ENCODE data around the gene PAK2. TPM values are rescaled to one million over a fixed set of nuclear protein-coding genes. Genes with fewer than 3 reads are reported as not detected.
"Not testable (repeated sequence)": the region's sequence is repeated elsewhere in the genome, so short reads cannot be mapped to it uniquely, and the experiment has no call there.

The PAK2 gene
- total and polyA plus RNA-seq, 3 experiments from 2014 or later, result 38.0 to 85.4 (median 81.2) TPM

- POLR2A ChIA-PET, result no interaction called here
Observed at GRCh38 chr3:196812853-196813252, 73.2 kb downstream of the PAK2 start.

GRCh38 chr3:196813903-196814302 is 74.2 kb downstream of the PAK2 start:
- Histone ChIP-seq H3K27me3 (ENCODE audit: insufficient read depth, low read length, poor library complexity, severe bottlenecking) (no peaks in the 10 kb centered on the region), H3K4me3 (ENCODE audit: low read length) (no peak overlapping the region), H3K9me3 (ENCODE audit: low read length) (no peaks in the 10 kb centered on the region), H3K36me3 (ENCODE audit: insufficient read depth, low read length) (peaks cover 46% of the 10 kb centered on the region), H3K4me1 (ENCODE audit: insufficient read depth, low read length) (no peaks in the 10 kb centered on the region), H3K27ac (ENCODE audit: low read depth, low read length) (no peak overlapping the region)
- no peaks in the 10 kb centered on the region for H3K4me1 Mint-ChIP-seq
- CTCF ChIA-PET, result no interaction called here
- peaks cover 16 to 75% (median 18%) of the 10 kb centered on the region in 3 donors for H3K36me3 Mint-ChIP-seq
- H3K9me3 Mint-ChIP-seq, result no peaks in the 10 kb centered on the region
- DNase-seq, result no peak
- no peak overlapping the region for H3K4me3 Mint-ChIP-seq
- H3K27me3 Mint-ChIP-seq, result no peaks in the 10 kb centered on the region
- H3K27ac Mint-ChIP-seq, result no peak overlapping the region
- POLR2A ChIA-PET, result no interaction called here

More at GRCh38 chr3:196812853-196813252, 73.2 kb downstream of the PAK2 start:
- no peaks in the 10 kb centered on the region for H3K9me3 Mint-ChIP-seq
- H3K9me3 ChIP-seq (ENCODE audit: low read length), result no peaks in the 10 kb centered on the region
- peak overlapping the region in 4 of 8 donors; percentile 12 to 29 (median 21) for H3K27ac Mint-ChIP-seq
- CTCF ChIA-PET, result no interaction called here
- no peaks in the 10 kb centered on the region for H3K27me3 Mint-ChIP-seq
- no peak for DNase-seq
- H3K4me3 Mint-ChIP-seq, result no peak overlapping the region
- no peaks in the 10 kb centered on the region for H3K4me1 ChIP-seq (ENCODE audit: insufficient read depth, low read length)
- H3K27me3 ChIP-seq (ENCODE audit: insufficient read depth, low read length, poor library complexity, severe bottlenecking), result no peaks in the 10 kb centered on the region
- no peak overlapping the region for H3K4me3 ChIP-seq (ENCODE audit: low read length)
- H3K36me3 ChIP-seq (ENCODE audit: insufficient read depth, low read length), result peaks cover 37% of the 10 kb centered on the region
- peaks cover 18 to 71% (median 19%) of the 10 kb centered on the region in 3 donors for H3K36me3 Mint-ChIP-seq
- no peak overlapping the region for H3K27ac ChIP-seq (ENCODE audit: low read depth, low read length)
- H3K4me1 Mint-ChIP-seq, result no peaks in the 10 kb centered on the region

- H3K36me3 ChIP-seq (ENCODE audit: insufficient read depth, low read length), result peaks cover 44% of the 10 kb centered on the region
- CTCF ChIA-PET, result interaction anchor here (0.9 kb wide), 1 partner anchor 15 kb away, joined by 3 read pairs; no protein-coding TSS in a partner anchor
Observed at GRCh38 chr3:196821806-196822355, 82.2 kb downstream of the PAK2 start.

GRCh38 chr3:196829651-196830050 is 90.0 kb downstream of the PAK2 start:
- POLR2A ChIA-PET; H3K4me1 ChIP-seq (ENCODE audit: insufficient read depth, low read length); DNase-seq; H3K4me3 Mint-ChIP-seq; H3K36me3 ChIP-seq (ENCODE audit: insufficient read depth, low read length); H3K4me1 Mint-ChIP-seq; CTCF ChIA-PET; H3K9me3 Mint-ChIP-seq; H3K9me3 ChIP-seq (ENCODE audit: low read length); H3K27ac ChIP-seq (ENCODE audit: low read depth, low read length); H3K4me3 ChIP-seq (ENCODE audit: low read length); H3K27me3 Mint-ChIP-seq; H3K27me3 ChIP-seq (ENCODE audit: insufficient read depth, low read length, poor library complexity, severe bottlenecking): not testable (repeated sequence)
- Mint-ChIP-seq H3K36me3 (peaks cover 0 to 56% (median 5%) of the 10 kb centered on the region in 3 donors), H3K27ac (peak overlapping the region in 3 of 8 donors; percentile 23 to 64 (median 35))

More at GRCh38 chr3:196821806-196822355, 82.2 kb downstream of the PAK2 start:
- H3K9me3 ChIP-seq (ENCODE audit: low read length), result no peaks in the 10 kb centered on the region
- Mint-ChIP-seq H3K9me3 (no peaks in the 10 kb centered on the region), H3K27me3 (no peaks in the 10 kb centered on the region), H3K36me3 (peaks cover 6 to 78% (median 16%) of the 10 kb centered on the region in 3 donors), H3K4me1 (no peaks in the 10 kb centered on the region), H3K4me3 (no peak overlapping the region), H3K27ac (peak overlapping the region in 3 of 8 donors; percentile 8 to 74 (median 60))
- POLR2A ChIA-PET, result no interaction called here
- no peak for DNase-seq
- H3K4me1 ChIP-seq (ENCODE audit: insufficient read depth, low read length), result no peaks in the 10 kb centered on the region
- H3K27ac ChIP-seq (ENCODE audit: low read depth, low read length), result no peak overlapping the region
- no peaks in the 10 kb centered on the region for H3K27me3 ChIP-seq (ENCODE audit: insufficient read depth, low read length, poor library complexity, severe bottlenecking)
- H3K4me3 ChIP-seq (ENCODE audit: low read length), result no peak overlapping the region

- no peak overlapping the region for H3K27ac ChIP-seq (ENCODE audit: low read depth, low read length)
- Mint-ChIP-seq H3K4me1 (peaks cover 0 to 3% (median 2%) of the 10 kb centered on the region in 3 donors), H3K27me3 (no peaks in the 10 kb centered on the region), H3K9me3 (no peaks in the 10 kb centered on the region), H3K4me3 (no peak overlapping the region), H3K27ac (peak overlapping the region in 1 of 8 donors; percentile 76), H3K36me3 (peaks cover 0 to 18% (median 0%) of the 10 kb centered on the region in 3 donors)
- H3K4me3 ChIP-seq (ENCODE audit: low read length), result no peak overlapping the region
- H3K27me3 ChIP-seq (ENCODE audit: insufficient read depth, low read length, poor library complexity, severe bottlenecking), result no peaks in the 10 kb centered on the region
- H3K9me3 ChIP-seq (ENCODE audit: low read length), result no peaks in the 10 kb centered on the region
- H3K36me3 ChIP-seq (ENCODE audit: insufficient read depth, low read length), result no peaks in the 10 kb centered on the region
- no peaks in the 10 kb centered on the region for H3K4me1 ChIP-seq (ENCODE audit: insufficient read depth, low read length)
- POLR2A ChIA-PET, result interaction anchor here (0.6 kb wide), 2 partner anchors 16 to 34 kb away, joined by 3 read pairs; no protein-coding TSS in a partner anchor
- CTCF ChIA-PET, result no interaction called here
- no peak for DNase-seq
Observed at GRCh38 chr3:196835086-196835485, 95.4 kb downstream of the PAK2 start.

GRCh38 chr3:196836626-196837025 is 97.0 kb downstream of the PAK2 start:
- CTCF ChIA-PET, result interaction anchor here (1.2 to 4.6 kb wide), 5 partner anchors 16 to 138 kb away, joined by 4 to 31 read pairs (median 11); partner anchors contain the start of genes NCBP2 and SENP5
- H3K9me3 Mint-ChIP-seq; H3K4me1 ChIP-seq (ENCODE audit: insufficient read depth, low read length); H3K36me3 Mint-ChIP-seq; H3K36me3 ChIP-seq (ENCODE audit: insufficient read depth, low read length); H3K27me3 ChIP-seq (ENCODE audit: insufficient read depth, low read length, poor library complexity, severe bottlenecking); H3K27me3 Mint-ChIP-seq; H3K27ac ChIP-seq (ENCODE audit: low read depth, low read length); H3K4me3 ChIP-seq (ENCODE audit: low read length); H3K4me3 Mint-ChIP-seq; DNase-seq; H3K27ac Mint-ChIP-seq; H3K4me1 Mint-ChIP-seq; H3K9me3 ChIP-seq (ENCODE audit: low read length): not testable (repeated sequence)
- POLR2A ChIA-PET, result interaction anchor here (0.6 kb wide), 1 partner anchor 126 kb away, joined by 9 read pairs; no protein-coding TSS in a partner anchor

GRCh38 chr3:196837819-196838420 is 98.3 kb downstream of the PAK2 start:
- Histone ChIP-seq H3K36me3 (ENCODE audit: insufficient read depth, low read length) (no peaks in the 10 kb centered on the region), H3K27ac (ENCODE audit: low read depth, low read length) (no peak overlapping the region), H3K27me3 (ENCODE audit: insufficient read depth, low read length, poor library complexity, severe bottlenecking) (no peaks in the 10 kb centered on the region), H3K4me1 (ENCODE audit: insufficient read depth, low read length) (no peaks in the 10 kb centered on the region), H3K4me3 (ENCODE audit: low read length) (no peak overlapping the region), H3K9me3 (ENCODE audit: low read length) (no peaks in the 10 kb centered on the region)
- peaks cover 0 to 3% (median 2%) of the 10 kb centered on the region in 3 donors for H3K4me1 Mint-ChIP-seq
- POLR2A ChIA-PET, result no interaction called here
- no peaks in the 10 kb centered on the region for H3K9me3 Mint-ChIP-seq
- peak; percentile 59 to 82 (median 62) for DNase-seq
- peak overlapping the region in 1 of 8 donors; percentile 5 for H3K27ac Mint-ChIP-seq
- CTCF ChIA-PET, result interaction anchor here (0.9 to 4.6 kb wide), 9 partner anchors 15 to 192 kb away, joined by 3 to 31 read pairs (median 4); partner anchors contain the start of genes MELTF, NCBP2, PIGZ and SENP5
- no peaks in the 10 kb centered on the region for H3K36me3 Mint-ChIP-seq
- no peaks in the 10 kb centered on the region for H3K27me3 Mint-ChIP-seq
- no peak overlapping the region for H3K4me3 Mint-ChIP-seq

- H3K36me3 ChIP-seq (ENCODE audit: insufficient read depth, low read length); H3K9me3 Mint-ChIP-seq; DNase-seq; H3K27me3 Mint-ChIP-seq; H3K9me3 ChIP-seq (ENCODE audit: low read length); H3K36me3 Mint-ChIP-seq; H3K4me3 ChIP-seq (ENCODE audit: low read length); H3K4me1 ChIP-seq (ENCODE audit: insufficient read depth, low read length); POLR2A ChIA-PET; H3K27ac Mint-ChIP-seq; H3K27ac ChIP-seq (ENCODE audit: low read depth, low read length); H3K4me3 Mint-ChIP-seq; H3K27me3 ChIP-seq (ENCODE audit: insufficient read depth, low read length, poor library complexity, severe bottlenecking); H3K4me1 Mint-ChIP-seq: not testable (repeated sequence)
- CTCF ChIA-PET, result interaction anchor here (4.6 kb wide), 1 partner anchor 131 kb away, joined by 31 read pairs; no protein-coding TSS in a partner anchor
Observed at GRCh38 chr3:196839351-196839750, 99.7 kb downstream of the PAK2 start.

Measured in CD8-positive, alpha-beta memory T cell (primary cell).